GM18526 (cell line): ENCODE measurements around the gene DCXR.
A peak's percentile ranks its signal among the peaks of the same experiment; 100 is the strongest.

ENCODE experiments used
- POLR2A ChIP-seq: IDR thresholded peaks from 3 replicates; pipeline ENCODE4 v1.6.1; 2011; ENCODE audit not compliant: insufficient read length; ENCODE audit errors: extremely low read depth

DCXR gene

DNA sequence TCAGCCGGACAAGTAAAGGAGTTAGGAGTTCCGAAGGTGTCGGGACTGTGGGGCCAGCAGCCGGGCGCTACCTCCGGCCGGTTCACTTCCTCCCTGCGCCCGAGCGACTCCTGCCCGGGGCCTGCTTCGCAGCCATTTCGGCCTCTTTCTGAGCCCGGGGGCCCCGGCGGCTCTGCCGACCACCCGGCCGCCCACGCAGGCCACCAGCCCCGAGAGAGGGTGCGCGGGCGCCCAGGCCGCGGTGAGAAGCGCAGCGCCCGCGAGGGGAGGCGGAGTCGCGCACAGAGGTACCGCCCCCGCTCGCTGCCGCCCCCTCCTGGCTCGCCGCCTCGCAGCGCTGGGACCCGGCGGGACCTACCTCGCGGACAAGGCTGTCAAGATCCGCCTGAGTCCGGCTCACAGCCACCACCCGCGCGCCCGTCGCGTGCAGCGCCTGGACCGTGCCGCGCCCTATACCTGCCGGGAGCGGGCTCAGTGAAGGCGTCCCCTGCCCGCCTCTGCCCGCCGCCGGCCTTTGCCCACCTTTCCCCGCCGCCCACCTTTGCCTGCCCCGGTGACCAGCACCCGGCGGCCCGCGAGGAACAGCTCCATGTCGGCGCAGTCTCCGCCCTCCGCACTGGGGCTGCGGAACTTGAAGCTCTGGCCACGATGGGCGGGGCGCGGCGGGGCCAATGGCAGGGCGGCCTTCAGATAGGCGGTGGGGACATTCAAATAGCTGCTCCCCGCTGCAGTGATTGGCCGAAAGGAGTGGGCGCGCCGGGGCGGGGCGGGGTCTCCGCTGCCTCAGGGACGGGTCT, at the start of gene DCXR:
DCXR (minus strand) TSS at position 606 of the 797 bp plus-strand sequence; CDS start at position 591, 15 bp downstream.
- TF ChIP-seq POLR2A: peak; percentile 96

DNA sequence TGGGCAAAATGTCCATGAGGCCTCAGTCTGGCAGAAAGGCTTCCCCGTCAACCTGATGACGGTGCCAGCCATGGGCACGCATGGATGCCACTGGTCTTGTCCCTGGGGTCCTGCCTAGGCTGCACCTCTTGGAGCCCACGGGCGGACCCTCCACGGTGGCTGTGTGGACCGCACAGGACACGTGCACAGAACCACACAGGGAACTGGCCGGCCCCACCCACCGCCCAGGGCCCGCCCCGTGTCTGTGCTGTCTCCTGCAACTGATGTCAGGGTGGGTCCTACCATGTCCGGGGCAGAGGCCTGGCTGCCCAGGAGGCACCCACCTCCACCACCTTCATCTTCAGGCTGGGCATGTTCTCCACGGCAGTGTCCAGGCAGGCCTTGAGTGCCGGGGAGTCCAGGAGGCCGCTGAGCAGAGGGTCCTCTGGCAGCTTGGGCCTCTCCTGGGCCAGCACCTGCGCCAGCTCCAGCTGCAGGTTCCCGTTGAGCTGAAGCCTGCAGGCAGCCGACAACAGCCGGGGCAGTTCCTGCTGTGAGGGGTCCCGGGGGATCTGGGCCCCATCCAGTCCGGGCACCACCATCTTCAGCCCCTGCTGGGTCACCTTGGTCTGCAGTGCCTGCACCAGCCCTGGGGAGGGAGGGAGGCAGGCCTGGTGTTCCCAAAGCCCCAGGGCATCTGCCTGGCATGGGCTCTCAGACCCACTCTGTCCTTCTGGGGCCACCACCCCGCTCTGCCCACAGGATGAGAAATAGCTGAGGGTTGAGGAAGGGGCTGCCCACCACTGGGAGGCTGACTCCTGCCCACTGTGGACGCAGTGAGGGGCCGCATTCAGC, 48.7 kb upstream of the DCXR start:
- TF ChIP-seq POLR2A: no peak

DNA sequence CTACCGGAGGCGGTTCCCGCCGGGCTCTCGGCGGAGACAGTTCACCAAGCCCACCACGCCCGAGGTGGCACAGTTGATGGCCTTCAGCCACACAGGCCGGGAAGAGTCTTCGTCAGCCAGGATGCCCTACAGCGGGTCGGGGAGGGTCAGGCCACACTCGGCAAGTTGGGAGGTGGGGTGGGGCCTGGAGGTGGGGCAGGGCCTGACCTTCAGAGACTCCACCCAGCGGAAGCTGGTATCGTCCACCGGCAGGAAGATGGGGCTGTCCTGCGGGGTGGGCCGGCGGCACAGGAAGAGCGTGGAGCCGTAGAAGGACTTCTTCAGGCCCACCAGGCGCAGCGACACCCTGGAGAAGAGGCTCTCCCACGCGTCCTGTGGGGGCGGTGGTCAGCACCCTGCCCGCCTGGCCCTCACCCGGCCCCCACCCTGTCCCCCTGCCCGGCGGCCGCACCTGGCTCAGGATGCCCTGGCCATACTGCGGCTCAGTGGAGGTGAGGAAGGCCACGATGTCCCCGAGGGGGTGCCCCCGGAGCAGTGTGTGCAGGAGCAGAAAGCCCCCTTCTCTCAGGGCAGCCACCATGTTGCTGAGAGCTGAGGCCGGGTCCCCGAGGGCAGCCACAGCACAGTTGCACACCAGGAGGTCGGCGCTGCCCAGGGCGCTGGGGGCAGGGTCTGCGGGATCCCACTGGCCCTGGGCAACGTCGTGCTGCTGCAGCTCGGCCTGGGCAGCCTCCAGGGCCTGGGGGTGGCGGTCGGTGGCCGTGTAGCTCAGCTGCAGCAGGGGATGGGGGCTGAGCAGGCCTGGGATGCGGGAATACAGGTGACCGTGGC, 47.7 kb upstream of the DCXR start:
- no peak for TF ChIP-seq POLR2A

DNA sequence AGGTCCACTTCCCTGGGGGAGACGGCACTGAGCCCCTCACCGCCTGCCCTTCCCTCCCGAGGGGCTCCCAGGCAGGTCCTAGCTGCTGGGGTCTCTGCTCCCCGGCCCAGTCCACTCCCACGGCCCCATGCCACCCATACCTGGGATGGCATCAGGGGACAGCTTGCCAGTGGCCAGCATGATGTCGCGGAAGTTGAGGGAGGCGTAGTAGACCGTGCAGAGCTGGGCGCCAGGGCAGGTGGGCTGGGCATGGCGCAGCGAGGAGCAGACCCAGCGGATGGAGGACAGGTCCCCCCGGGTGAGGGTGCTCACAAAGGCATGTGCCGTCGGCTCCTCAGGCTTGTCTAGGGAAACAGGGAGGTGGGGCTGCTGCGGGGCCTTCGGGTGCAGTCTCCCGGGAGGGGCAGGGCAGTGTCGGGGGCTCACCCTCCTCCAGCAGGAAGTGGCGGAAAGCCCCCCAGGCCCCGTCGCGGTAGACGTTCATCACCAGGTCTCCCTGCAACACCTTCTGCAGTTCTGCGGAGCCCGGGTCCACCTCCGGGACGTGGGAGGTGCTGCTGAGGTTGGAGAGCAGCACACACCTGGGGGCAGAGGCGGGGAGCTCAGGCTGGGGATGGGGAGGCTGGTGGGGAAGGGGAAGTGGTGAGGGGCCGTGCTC, 47.0 kb upstream of the DCXR start:
- no peak for TF ChIP-seq POLR2A

DNA sequence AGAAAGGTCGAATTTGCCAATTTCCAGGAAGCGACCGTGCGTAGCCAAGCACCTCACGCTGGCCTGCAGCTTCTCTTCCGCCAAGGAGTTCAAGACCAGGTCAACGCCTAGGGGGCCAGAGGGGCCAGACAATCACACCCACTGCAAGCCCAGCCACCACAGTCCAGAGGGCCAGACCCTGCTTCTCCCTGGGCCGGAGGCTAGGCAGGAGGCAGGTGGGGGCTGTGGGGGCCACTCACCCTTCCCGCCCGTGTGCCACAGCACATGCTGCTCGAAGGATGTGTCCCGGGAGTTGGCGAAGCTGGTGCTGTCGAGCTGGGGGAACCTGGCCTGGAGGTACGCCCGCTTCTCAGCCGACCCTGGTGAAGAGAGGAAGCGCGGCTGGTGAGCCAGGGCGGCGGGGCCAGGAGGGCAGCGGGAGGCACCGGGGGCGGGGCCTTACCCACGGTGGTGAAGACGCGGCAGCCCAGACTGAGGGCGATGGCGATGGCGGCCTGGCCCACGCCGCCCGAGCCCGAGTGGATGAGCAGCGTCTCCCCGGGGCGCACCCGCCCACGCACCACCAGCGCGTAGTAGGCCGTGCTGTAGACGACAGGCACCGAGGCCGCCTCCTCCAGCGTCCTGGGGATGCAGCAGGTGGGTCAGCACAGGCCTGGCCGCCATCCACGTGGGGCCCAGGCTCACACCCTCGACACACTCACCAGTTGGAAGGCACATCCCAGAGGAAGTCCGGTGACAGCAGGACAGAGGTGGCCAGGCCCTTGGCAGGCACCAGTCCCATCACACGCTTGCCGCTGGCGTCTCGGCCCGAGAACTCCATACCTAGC, 46.2 kb upstream of the DCXR start:
- TF ChIP-seq POLR2A: no peak

DNA sequence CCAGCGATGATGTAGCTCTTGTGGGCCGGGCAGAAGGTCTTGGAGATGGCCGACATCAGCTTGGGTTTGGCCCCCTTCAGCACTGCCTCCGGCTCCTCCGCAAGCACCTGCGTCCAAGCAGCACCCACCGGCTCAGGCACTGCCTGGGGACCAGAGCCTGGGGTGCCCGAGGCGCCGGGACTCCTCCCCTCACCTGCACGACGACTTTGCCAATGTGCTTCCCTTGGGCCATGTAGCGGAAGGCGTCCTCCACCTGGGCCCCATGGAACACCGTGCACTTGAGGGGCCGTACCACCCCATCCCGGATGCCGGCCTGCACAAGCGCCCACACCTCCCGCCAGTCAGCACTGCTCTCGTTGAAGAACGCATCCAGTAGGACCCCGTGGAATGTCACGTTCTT, 45.5 kb upstream of the DCXR start:
- TF ChIP-seq POLR2A: no peak

DNA sequence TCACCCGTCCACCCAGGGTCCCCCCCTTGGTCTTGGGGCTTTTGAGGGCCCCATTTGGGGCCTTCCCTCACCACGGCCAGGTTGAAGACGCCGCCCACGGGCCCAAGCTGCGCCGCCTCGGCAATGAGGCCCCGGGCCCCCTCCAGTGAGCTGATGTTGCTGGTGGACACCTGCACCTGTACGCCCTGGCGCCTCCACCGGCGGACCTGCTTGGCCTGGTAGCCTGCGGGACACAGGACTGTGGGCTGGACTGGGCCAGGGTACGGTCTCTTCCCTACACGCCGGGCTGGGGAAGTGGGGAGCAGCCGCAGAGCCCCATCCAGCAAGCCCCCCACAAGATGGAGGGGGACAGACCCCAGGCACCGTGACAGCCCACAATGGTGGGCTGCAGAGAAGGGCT, 45.0 kb upstream of the DCXR start:
- TF ChIP-seq POLR2A: no peak

DNA sequence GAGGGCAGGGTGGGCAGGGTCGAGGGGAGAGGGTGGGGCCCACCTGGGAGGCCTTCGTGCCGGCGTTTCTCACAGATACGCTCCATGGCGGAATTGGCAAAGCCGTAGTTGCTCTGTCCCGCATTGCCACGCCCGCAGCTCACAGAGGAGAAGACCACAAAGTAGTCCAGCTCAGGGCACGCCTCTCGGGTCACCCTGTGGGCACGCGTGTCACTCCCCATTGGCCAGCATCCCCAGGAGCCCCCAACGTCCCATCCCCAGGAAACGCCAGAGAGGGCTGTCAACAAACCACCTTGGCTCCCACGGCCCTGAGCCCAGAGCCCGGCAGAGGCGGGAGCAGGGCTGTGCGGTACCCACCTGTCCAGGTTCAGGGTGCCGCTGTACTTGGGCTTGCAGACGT, 44.5 kb upstream of the DCXR start:
- TF ChIP-seq POLR2A: no peak

DNA sequence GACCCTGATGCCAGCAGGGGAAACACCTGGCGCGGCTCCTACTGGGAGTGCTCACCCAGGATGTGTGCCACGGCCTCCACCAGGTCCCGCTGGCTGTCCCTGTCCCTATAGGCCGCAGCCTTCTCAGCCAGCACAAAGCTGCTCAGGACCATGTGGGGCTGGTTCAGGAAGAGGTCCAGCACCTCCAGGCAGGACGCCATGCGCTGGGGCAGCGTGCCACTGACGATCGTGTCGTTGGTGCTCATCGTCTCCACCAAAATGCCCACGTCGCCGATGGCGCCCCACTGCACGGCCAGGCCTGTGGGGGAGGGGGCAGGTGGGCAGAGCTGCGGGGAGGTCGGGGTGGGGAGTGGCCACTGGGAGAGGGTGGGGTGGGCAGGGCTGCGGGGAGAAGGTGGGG, 44.0 kb upstream of the DCXR start:
- TF ChIP-seq POLR2A: no peak

DNA sequence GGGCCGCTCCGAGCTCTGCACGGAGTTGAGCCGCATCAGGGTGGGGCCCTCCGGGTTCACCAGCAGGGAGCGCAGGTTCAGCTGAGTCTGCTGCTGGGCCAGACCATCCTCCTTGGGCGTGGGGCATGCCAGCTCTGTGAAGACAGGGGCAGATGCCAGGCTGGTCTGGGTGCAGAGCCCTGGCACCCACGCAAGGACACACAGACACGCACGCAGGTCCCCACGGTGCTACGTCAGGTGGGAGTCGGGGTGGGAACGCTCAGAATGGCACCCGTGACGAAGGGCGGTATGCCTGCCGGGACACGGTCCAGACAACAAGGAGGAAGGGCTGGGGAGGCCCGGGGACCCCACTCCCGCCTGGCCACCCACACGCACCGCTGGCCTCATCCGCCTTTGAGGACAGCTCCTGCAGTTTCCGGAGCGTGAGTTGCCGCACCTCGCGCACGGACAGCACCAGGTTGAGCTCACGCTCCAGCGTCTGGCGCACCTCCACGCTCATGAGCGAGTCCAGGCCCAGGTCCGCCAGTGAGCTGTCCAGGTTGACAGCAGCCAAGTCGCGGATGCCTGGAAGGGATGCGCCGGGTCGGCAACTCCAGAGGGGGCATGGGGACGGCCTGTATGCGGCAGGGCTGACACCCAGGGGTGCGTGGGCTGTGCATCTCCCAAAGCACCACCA, 43.4 kb upstream of the DCXR start:
- TF ChIP-seq POLR2A: no peak

DNA sequence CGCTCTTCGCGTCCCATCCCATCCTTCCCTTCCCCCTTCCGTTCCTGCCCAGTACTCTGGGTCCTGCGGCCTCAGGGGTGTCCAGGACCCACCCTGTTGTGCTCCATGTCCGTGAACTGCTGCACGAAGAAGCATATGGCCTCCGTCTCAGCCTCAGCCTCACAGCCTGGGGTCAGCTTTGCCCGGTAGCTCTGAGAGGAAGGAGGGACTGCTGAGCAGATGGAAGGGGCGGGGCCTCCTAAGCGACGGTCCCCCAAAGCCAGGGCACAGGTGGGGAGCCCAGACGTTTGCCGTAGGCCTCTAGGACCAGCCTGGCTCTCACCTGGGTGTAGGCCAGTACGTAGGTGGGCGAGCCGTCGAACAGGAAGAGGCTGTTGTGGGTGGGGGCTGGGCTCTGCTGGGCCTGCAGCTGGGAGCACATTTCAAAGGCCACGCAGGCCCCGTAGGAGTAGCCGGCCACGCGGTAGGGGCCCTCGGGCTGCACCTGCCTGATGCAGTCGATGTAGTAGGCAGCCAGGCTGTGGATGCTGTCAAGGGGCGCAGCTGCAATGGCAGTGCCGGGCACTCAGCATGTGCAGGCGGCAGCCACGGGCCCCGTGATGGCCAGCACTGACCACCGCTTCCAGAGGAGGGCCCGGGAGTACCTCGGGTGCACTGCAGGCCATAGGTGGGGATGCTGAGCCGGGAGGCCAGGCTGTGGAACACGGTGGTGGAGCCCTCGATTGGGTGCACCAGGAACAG, 42.7 kb upstream of the DCXR start:
- no peak for TF ChIP-seq POLR2A

DNA sequence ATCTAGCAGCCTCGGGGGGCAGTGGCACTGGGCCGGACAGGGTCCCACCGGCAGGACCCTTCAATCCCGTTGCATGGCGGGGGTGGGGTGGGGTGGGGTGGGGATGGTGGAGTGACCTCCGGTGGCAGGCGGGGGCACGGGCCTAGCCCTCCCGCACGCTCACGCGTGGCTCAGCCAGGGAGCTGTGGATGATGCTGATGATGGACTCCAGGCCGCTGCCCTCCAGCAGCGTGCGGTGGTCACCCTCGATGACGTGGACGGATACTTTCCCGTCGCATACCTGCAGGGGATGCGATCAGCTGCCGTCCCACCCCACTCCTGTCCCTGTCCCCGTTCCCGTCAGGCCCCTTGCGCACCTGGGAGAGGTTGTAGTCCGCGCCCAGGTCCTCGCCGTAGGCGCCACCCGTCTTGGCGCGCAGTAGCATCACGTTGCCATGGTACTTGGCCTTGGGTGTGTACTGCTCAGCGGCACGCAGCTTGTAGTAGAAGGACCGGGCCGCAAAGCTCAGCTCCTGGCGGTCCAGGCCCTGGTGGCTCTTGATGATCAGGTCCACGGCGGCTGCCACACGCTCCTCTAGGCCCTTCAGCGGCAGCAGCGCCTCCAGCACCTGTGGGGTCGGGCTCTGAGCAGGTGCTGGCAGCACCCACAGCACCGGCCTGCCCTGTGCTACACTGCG, 41.6 kb upstream of the DCXR start:
- TF ChIP-seq POLR2A: no peak

DNA sequence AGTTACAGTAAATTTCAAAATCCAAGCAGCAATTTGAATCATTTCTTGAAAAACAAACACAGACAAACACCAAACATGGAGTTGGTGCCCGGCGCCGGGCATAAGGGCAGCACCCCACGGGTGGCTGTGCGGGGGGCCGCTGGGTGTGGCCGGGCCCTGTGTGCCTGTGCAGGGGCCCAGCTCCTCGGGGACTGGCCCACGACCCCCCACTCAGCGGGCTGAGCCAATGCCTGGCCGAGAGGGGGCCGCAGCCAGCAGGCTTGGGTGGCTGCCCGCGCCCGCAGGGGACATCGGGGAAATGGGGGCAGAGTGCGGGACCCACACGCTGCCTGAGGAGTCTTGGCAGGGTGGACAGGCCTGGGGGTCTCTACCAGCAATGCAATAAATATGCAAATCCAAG, 40.9 kb upstream of the DCXR start:
- TF ChIP-seq POLR2A: no peak
